Neural cell (in vitro differentiated cells): ENCODE measurements around the gene ODC1. TPM values are rescaled to one million over a fixed set of nuclear protein-coding genes. Genes with fewer than 3 reads are reported as not detected.

ENCODE experiments used
- H2AFZ ChIP-seq: fragments of 200-600, 300-800 bp; sonication (generic), shearing (Covaris generic); 2 replicates; pipeline ENCODE4 v1.6.0; 2014; ENCODE audit warnings: low read depth, mild to moderate bottlenecking, antibody characterized with exemption, low read length, moderate library complexity
- H3F3A ChIP-seq: fragments of 200-600 bp; shearing (Covaris generic); 2 replicates; pipeline ENCODE4 v1.6.1; 2016; ENCODE audit warnings: mild to moderate bottlenecking, moderate library complexity, mixed read lengths, antibody characterized with exemption, low read length; ENCODE audit not compliant: insufficient read depth, poor library complexity, severe bottlenecking
- H3K27ac ChIP-seq: fragments of 200-600, 300-800 bp; sonication (generic), shearing (Covaris generic); 2 replicates; pipeline ENCODE4 v1.5.1; 2014; ENCODE audit warnings: mild to moderate bottlenecking, low read length, moderate library complexity
- H3K27me3 ChIP-seq: fragments of 300-800, 200-600 bp; sonication (generic), shearing (Covaris generic); 2 replicates; pipeline ENCODE4 v1.6.0; 2014; ENCODE audit warnings: mild to moderate bottlenecking, low read depth, low read length, moderate library complexity; ENCODE audit not compliant: insufficient read depth
- H3K36me3 ChIP-seq: fragments of 300-800, 200-600 bp; sonication (generic), shearing (Covaris generic); 2 replicates; pipeline ENCODE4 v1.5.1; 2014; ENCODE audit warnings: mild to moderate bottlenecking, antibody characterized with exemption, low read length, moderate library complexity; ENCODE audit not compliant: insufficient read depth
- H3K4me2 ChIP-seq: fragments of 300-800, 200-600 bp; sonication (generic), shearing (Covaris generic); 2 replicates; pipeline ENCODE4 v1.6.0; 2014; ENCODE audit warnings: mild to moderate bottlenecking, low read length
- H3K4me3 ChIP-seq: fragments of 300-800, 200-600 bp; sonication (generic), shearing (Covaris generic); 2 replicates; pipeline ENCODE4 v1.5.1; 2014; ENCODE audit warnings: mild to moderate bottlenecking, low read length, moderate library complexity
- H3K79me2 ChIP-seq: fragments of 200-600 bp; shearing (Covaris generic); replicated peaks from 2 replicates; pipeline ENCODE4 v1.6.0; 2014; ENCODE audit warnings: mild to moderate bottlenecking, low read length, moderate library complexity; ENCODE audit not compliant: insufficient read depth
- H3K9ac ChIP-seq: fragments of 300-800, 200-600 bp; sonication (generic), shearing (Covaris generic); 2 replicates; pipeline ENCODE4 v1.6.1; 2016; ENCODE audit warnings: mild to moderate bottlenecking, low read length, mixed read lengths
- H3K9me2 ChIP-seq: fragments of 200-600 bp; shearing (Covaris generic); 2 replicates; pipeline ENCODE4 v1.6.1; 2016; ENCODE audit warnings: mild to moderate bottlenecking, low read length, mixed read lengths; ENCODE audit not compliant: insufficient read depth
- H3K9me3 ChIP-seq: fragments of 200-600, 300-800 bp; sonication (generic), shearing (Covaris generic); 2 replicates; pipeline ENCODE4 v1.6.1; 2016; ENCODE audit warnings: mild to moderate bottlenecking, mixed run types, low read length, moderate library complexity, mixed read lengths
- H4K20me1 ChIP-seq: fragments of 200-600 bp; shearing (Covaris generic); 2 replicates; pipeline ENCODE4 v1.6.1; 2016; ENCODE audit warnings: mild to moderate bottlenecking, mixed run types; ENCODE audit not compliant: insufficient read depth
- CTCF ChIP-seq: fragments of 450-650 bp; IDR thresholded peaks from 2 replicates; pipeline ENCODE4 v1.5.1; 2014; ENCODE audit warnings: antibody characterized with exemption, mild to moderate bottlenecking, moderate library complexity; ENCODE audit not compliant: poor library complexity, severe bottlenecking
- EP300 ChIP-seq: fragments of 450-650 bp; conservative IDR thresholded peaks from 2 replicates; pipeline ENCODE4 v1.6.1; 2014; ENCODE audit warnings: antibody characterized with exemption, mild to moderate bottlenecking, moderate library complexity; ENCODE audit not compliant: poor library complexity, severe bottlenecking
- EZH2 ChIP-seq: fragments of 200-600, 300-800 bp; shearing (Covaris generic), sonication (generic); IDR thresholded peaks from 2 replicates; pipeline ENCODE4 v1.6.1; 2014; ENCODE audit warnings: antibody characterized with exemption, low read length, borderline replicate concordance, mild to moderate bottlenecking; ENCODE audit not compliant: insufficient read depth, poor library complexity, severe bottlenecking
- MXI1 ChIP-seq: fragments of 450-650 bp; conservative IDR thresholded peaks from 2 replicates; pipeline ENCODE4 v1.6.1; 2014; ENCODE audit warnings: antibody characterized with exemption, mild to moderate bottlenecking; ENCODE audit not compliant: poor library complexity, severe bottlenecking
- POLR2AphosphoS5 ChIP-seq: IDR thresholded peaks from 2 replicates; pipeline ENCODE4 v1.6.1; 2012
- RAD21 ChIP-seq: fragments of 450-650 bp; conservative IDR thresholded peaks from 2 replicates; pipeline ENCODE4 v1.6.1; 2014; ENCODE audit warnings: antibody characterized with exemption, mild to moderate bottlenecking, moderate library complexity
- REST ChIP-seq: IDR thresholded peaks from 2 replicates; pipeline ENCODE4 v1.6.1; 2012; ENCODE audit warnings: borderline replicate concordance
- SMC3 ChIP-seq: fragments of 450-650 bp; conservative IDR thresholded peaks from 2 replicates; pipeline ENCODE4 v1.6.1; 2014; ENCODE audit warnings: antibody characterized with exemption, mild to moderate bottlenecking, moderate library complexity; ENCODE audit not compliant: poor library complexity
- TAF1 ChIP-seq: IDR thresholded peaks from 2 replicates; pipeline ENCODE4 v1.6.1; 2012; ENCODE audit warnings: low read depth
- polyA plus RNA-seq: library from polyadenylated mRNA; depleted of rRNA; stranded (reverse); fragments of >200 nt; gene quantifications from 2 replicates; pipeline ENCODE4 v1.2.3, GENCODE V29; 2014

Gene ODC1
- polyA plus RNA-seq, 1 donor from 2014 or later = 1,107 TPM

- H3K36me3 ChIP-seq = no peaks in the 10 kb centered on the region
- TF ChIP-seq POLR2AphosphoS5 (no peak), EP300 (no peak), CTCF (no peak), TAF1 (no peak)
- no peaks in the 10 kb centered on the region for H3F3A ChIP-seq
- H3K9me3 ChIP-seq = no peaks in the 10 kb centered on the region
- no peaks in the 10 kb centered on the region for H3K79me2 ChIP-seq
- no peak overlapping the region for H2AFZ ChIP-seq
- H3K27me3 ChIP-seq = no peaks in the 10 kb centered on the region
- no peaks in the 10 kb centered on the region for H3K9me2 ChIP-seq
- H3K27ac ChIP-seq = no peak overlapping the region
- no peak overlapping the region for H3K4me2 ChIP-seq
- H3K9ac ChIP-seq = no peak overlapping the region
- no peak overlapping the region for H3K4me3 ChIP-seq
- H4K20me1 ChIP-seq = no peaks in the 10 kb centered on the region
These were observed 34.1 kb downstream of the ODC1 start for GRCh38 chr2:10413991-10414451.

GRCh38 chr2:10413503-10413902, 34.6 kb downstream of the ODC1 start:
- H3K9me2 ChIP-seq = no peaks in the 10 kb centered on the region
- no peak overlapping the region for H2AFZ ChIP-seq
- H3K36me3 ChIP-seq = no peaks in the 10 kb centered on the region
- no peaks in the 10 kb centered on the region for H4K20me1 ChIP-seq
- no peak overlapping the region for H3K4me2 ChIP-seq
- no peaks in the 10 kb centered on the region for H3F3A ChIP-seq
- no peaks in the 10 kb centered on the region for H3K9me3 ChIP-seq
- no peaks in the 10 kb centered on the region for H3K27me3 ChIP-seq
- H3K79me2 ChIP-seq = no peaks in the 10 kb centered on the region
- H3K27ac ChIP-seq = no peak overlapping the region
- H3K4me3 ChIP-seq = no peak overlapping the region
- H3K9ac ChIP-seq = no peak overlapping the region
- TF ChIP-seq MXI1 (no peak), EZH2 (no peak), POLR2AphosphoS5 (no peak), CTCF (no peak), REST (no peak), EP300 (no peak), SMC3 (no peak), TAF1 (no peak), RAD21 (no peak)
